ENCODE measurements around the gene PLOD1.

The PLOD1 gene

DNA sequence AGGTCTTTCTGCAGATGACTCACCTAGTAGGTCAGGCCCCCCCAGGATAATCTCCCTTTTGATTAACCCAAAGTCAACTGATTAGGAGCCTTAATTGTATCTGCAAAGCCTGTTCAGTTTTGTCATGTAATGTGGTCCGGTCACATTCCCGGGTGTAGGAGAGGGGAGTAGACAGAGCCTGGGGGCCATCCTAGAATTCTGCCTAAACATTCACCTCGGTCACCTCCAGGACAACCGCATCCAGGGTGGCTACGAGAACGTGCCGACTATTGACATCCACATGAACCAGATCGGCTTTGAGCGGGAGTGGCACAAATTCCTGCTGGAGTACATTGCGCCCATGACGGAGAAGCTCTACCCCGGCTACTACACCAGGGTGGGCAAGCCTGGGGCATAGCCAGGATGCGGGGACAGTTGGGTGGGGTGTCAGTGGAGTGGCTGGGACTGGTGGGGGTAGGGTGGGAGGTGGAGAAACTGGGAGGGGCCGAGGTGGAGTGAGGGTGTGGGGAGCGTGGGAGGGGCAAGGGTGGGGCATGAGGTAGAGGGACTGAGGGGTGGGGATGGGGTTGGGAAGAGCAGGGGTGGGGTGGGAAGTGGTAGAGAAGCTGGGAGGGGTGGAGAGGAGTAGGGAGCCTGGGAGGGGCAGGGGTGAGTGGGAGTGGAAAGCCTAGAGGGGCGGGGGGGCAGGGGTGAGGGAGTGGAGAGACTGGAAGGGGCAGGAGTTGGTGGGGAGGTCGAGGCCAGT is 36.1 kb downstream of the PLOD1 start:
- peaks cover 4% of the 10 kb centered on the region for H3K4me1 ChIP-seq (ENCODE audit: insufficient read depth, low read length, poor library complexity, severe bottlenecking)

DNA sequence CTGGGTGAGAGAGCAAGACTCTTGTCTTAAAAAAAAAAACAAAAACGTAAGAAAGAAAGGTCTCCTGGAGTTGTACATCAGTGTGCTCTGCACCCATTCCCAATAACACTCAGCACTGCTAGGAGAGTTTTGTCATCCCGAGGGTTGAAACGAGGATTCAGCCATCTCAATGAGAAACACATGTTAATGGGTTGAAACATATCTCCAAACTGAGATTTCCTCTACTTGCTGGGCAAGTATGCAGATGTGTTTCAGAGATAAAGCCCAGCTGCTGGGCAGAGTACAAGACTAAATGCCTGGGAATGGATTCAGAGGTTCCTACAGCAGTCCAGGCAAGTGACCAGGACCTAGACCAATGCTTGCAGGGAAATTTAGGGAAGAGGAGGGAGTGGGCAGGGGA is 43.1 kb downstream of the PLOD1 start:
- H3F3A ChIP-seq (ENCODE audit: low read depth): no peaks in the 10 kb centered on the region
- no peaks in the 10 kb centered on the region for H3K9me2 ChIP-seq (replicated peaks; ENCODE audit: low read depth, low read length)
- H3K9ac ChIP-seq (ENCODE audit: low read depth, low read length, poor library complexity, severe bottlenecking): no peak overlapping the region
- H3K4me1 ChIP-seq (ENCODE audit: insufficient read depth, low read length, poor library complexity, severe bottlenecking): peaks cover 24% of the 10 kb centered on the region
- H4K20me1 ChIP-seq (ENCODE audit: insufficient read depth, low read length, poor library complexity, severe bottlenecking): peaks cover 11% of the 10 kb centered on the region
- peaks cover 11% of the 10 kb centered on the region; the same call in 1 of the 2 replicates for H3K36me3 ChIP-seq (ENCODE audit: insufficient read depth, low read length)
- no peak overlapping the region for H3K4me2 ChIP-seq (ENCODE audit: low read depth, low read length, poor library complexity, severe bottlenecking)
- H3K4me3 ChIP-seq (ENCODE audit: low read length, poor library complexity, severe bottlenecking): no peak overlapping the region
- no peaks in the 10 kb centered on the region for H3K9me3 ChIP-seq (ENCODE audit: insufficient read depth, low read depth, low read length)
- no peaks in the 10 kb centered on the region for H3K27me3 ChIP-seq (ENCODE audit: insufficient read depth, low read length, poor library complexity, severe bottlenecking)
- no peak overlapping the region for H2AFZ ChIP-seq (ENCODE audit: low read length)
- peaks cover 23% of the 10 kb centered on the region for H3K79me2 ChIP-seq (ENCODE audit: insufficient read depth, low read length)
- TF ChIP-seq EZH2phosphoT487 (IDR thresholded peaks at IDR 0.05; ENCODE audit: borderline replicate concordance): no peak
- TF ChIP-seq, protein P1, sequence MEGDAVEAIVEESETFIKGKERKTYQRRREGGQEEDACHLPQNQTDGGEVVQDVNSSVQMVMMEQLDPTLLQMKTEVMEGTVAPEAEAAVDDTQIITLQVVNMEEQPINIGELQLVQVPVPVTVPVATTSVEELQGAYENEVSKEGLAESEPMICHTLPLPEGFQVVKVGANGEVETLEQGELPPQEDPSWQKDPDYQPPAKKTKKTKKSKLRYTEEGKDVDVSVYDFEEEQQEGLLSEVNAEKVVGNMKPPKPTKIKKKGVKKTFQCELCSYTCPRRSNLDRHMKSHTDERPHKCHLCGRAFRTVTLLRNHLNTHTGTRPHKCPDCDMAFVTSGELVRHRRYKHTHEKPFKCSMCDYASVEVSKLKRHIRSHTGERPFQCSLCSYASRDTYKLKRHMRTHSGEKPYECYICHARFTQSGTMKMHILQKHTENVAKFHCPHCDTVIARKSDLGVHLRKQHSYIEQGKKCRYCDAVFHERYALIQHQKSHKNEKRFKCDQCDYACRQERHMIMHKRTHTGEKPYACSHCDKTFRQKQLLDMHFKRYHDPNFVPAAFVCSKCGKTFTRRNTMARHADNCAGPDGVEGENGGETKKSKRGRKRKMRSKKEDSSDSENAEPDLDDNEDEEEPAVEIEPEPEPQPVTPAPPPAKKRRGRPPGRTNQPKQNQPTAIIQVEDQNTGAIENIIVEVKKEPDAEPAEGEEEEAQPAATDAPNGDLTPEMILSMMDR (conservative IDR thresholded peaks at IDR 0.05; ENCODE audit: low read length): no peak

More for the DNA sequence above, 36.1 kb downstream of the PLOD1 start:
- TF ChIP-seq, protein P1 (conservative IDR thresholded peaks at IDR 0.05; ENCODE audit: low read length): no peak
- TF ChIP-seq EZH2phosphoT487 (IDR thresholded peaks at IDR 0.05; ENCODE audit: borderline replicate concordance): no peak
- Histone ChIP-seq H3K4me3 (ENCODE audit: low read length, poor library complexity, severe bottlenecking) (no peak overlapping the region), H3K4me2 (ENCODE audit: low read depth, low read length, poor library complexity, severe bottlenecking) (no peak overlapping the region), H3K9me2 (replicated peaks; ENCODE audit: low read depth, low read length) (no peaks in the 10 kb centered on the region), H3K9me3 (ENCODE audit: insufficient read depth, low read depth, low read length) (no peaks in the 10 kb centered on the region), H3K9ac (ENCODE audit: low read depth, low read length, poor library complexity, severe bottlenecking) (no peak overlapping the region), H3F3A (ENCODE audit: low read depth) (no peaks in the 10 kb centered on the region), H4K20me1 (ENCODE audit: insufficient read depth, low read length, poor library complexity, severe bottlenecking) (no peaks in the 10 kb centered on the region), H2AFZ (ENCODE audit: low read length) (no peak overlapping the region), H3K36me3 (ENCODE audit: insufficient read depth, low read length) (peaks cover 15% of the 10 kb centered on the region; the same call in 1 of the 2 replicates), H3K79me2 (ENCODE audit: insufficient read depth, low read length) (no peaks in the 10 kb centered on the region), H3K27me3 (ENCODE audit: insufficient read depth, low read length, poor library complexity, severe bottlenecking) (no peaks in the 10 kb centered on the region)

DNA sequence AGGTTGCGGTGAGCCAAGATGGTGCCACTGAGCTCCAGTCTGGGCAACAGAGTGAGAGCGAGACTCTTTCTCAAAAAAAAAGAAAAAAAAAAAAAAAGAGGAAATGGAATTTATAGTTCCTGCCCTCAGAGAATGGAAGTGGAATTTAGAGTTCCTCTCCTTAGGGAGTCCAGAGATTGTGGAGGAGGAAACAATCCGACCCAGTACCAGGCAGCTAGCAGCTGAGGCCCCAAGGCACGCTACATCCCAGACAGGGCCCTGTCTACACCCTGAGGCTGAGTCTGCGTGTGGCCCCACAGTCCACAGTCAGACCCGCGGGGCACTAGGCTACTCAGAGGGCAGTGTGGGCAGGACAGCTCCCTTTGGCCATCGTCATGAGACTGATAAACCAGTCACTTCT is 43.8 kb downstream of the PLOD1 start:
- Histone ChIP-seq H3K27me3 (ENCODE audit: insufficient read depth, low read length, poor library complexity, severe bottlenecking) (no peaks in the 10 kb centered on the region), H3K36me3 (ENCODE audit: insufficient read depth, low read length) (peaks cover 11% of the 10 kb centered on the region; the same call in 1 of the 2 replicates), H3K4me3 (ENCODE audit: low read length, poor library complexity, severe bottlenecking) (no peak overlapping the region), H3K79me2 (ENCODE audit: insufficient read depth, low read length) (peaks cover 30% of the 10 kb centered on the region), H3F3A (ENCODE audit: low read depth) (no peaks in the 10 kb centered on the region), H3K9ac (ENCODE audit: low read depth, low read length, poor library complexity, severe bottlenecking) (no peak overlapping the region), H3K4me1 (ENCODE audit: insufficient read depth, low read length, poor library complexity, severe bottlenecking) (peaks cover 27% of the 10 kb centered on the region), H3K9me3 (ENCODE audit: insufficient read depth, low read depth, low read length) (no peaks in the 10 kb centered on the region), H4K20me1 (ENCODE audit: insufficient read depth, low read length, poor library complexity, severe bottlenecking) (peaks cover 13% of the 10 kb centered on the region), H3K9me2 (replicated peaks; ENCODE audit: low read depth, low read length) (no peaks in the 10 kb centered on the region), H3K4me2 (ENCODE audit: low read depth, low read length, poor library complexity, severe bottlenecking) (no peak overlapping the region), H2AFZ (ENCODE audit: low read length) (no peak overlapping the region)
- TF ChIP-seq, protein P1 (conservative IDR thresholded peaks at IDR 0.05; ENCODE audit: low read length): no peak
- TF ChIP-seq EZH2phosphoT487 (IDR thresholded peaks at IDR 0.05; ENCODE audit: borderline replicate concordance): no peak
